ENCODE measurements around the gene PNPLA6.

The PNPLA6 gene

DNA sequence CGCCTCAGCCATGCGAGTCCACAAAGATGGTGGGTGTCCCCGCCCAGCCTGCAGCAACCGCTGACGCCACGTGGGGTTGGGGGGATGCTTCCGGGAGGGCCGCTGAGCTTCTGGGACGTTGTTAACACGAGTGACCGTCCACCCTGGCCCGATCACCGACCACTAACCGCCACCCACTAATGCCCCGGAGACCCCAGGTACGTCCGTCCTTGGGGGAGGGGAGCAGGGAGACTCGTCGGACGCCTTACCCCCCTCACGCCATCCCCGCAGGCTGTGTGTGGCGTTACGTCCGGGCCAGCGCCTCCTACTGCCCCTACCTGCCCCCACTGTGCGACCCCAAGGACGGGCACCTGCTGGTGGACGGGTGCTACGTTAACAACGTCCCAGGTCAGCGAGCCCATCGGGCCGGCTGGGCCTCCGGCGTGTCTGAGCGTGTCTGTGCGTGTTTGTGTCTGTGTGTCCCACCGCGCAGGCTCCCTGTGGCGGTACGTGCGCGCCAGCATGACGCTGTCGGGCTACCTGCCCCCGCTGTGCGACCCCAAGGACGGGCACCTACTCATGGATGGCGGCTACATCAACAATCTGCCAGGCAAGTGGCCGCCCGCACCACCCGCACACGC lies 21.3 kb downstream of the PNPLA6 start:
- TF ChIP-seq, protein P1, sequence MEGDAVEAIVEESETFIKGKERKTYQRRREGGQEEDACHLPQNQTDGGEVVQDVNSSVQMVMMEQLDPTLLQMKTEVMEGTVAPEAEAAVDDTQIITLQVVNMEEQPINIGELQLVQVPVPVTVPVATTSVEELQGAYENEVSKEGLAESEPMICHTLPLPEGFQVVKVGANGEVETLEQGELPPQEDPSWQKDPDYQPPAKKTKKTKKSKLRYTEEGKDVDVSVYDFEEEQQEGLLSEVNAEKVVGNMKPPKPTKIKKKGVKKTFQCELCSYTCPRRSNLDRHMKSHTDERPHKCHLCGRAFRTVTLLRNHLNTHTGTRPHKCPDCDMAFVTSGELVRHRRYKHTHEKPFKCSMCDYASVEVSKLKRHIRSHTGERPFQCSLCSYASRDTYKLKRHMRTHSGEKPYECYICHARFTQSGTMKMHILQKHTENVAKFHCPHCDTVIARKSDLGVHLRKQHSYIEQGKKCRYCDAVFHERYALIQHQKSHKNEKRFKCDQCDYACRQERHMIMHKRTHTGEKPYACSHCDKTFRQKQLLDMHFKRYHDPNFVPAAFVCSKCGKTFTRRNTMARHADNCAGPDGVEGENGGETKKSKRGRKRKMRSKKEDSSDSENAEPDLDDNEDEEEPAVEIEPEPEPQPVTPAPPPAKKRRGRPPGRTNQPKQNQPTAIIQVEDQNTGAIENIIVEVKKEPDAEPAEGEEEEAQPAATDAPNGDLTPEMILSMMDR (IDR thresholded peaks at IDR 0.05), result no peak

DNA sequence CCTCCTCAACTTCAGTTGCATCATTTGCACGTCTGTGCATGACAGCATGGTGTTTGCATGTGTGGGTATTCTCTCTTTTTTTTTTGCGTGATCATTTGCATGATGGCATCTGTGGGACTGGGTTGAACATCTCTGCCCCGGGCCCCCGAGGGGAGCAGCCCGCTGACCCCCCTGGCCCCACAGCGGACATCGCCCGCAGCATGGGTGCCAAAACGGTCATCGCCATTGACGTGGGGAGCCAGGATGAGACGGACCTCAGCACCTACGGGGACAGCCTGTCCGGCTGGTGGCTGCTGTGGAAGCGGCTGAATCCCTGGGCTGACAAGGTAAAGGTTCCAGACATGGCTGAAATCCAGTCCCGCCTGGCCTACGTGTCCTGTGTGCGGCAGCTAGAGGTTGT lies 23.1 kb downstream of the PNPLA6 start:
- TF ChIP-seq, protein P1 (IDR thresholded peaks at IDR 0.05), result no peak

DNA sequence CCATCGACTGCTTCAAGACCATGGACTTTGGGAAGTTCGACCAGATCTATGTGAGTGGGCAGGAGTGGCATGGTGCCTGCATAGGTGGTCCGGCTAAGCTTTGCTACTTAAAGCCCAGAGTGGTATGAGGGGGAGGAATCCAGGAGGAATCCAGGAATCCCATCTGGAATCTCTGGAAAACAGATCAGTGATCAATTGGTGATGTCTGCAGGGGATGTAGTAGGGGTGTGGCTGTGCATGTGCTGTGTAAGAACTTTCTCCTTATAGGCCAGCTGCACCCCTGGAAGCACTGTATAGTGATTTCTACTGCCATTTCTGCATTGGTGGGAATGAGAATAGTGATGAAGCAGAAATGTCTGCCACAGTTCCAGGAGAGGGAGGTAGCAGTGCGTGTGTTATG lies 23.6 kb downstream of the PNPLA6 start:
- TF ChIP-seq, protein P1 (IDR thresholded peaks at IDR 0.05), result no peak

DNA sequence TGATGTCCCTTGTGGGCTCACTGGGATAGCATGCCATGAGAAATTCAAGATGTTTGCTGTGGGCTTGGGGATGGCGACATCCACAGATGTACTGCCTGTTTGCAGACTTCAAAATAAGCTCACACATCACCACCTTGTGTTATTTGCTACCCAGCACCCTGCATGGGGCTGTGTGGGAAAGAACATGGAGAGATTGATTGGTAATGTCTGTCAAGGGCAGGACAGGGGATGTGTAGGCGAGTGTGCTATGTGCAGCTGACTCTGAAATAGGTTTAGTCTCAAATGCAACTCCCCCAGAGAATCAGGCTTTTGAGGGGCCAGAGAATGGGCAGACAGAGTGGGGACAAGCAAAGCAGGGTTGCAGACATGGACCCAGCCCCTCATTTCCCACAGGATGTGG lies 24.7 kb downstream of the PNPLA6 start:
- TF ChIP-seq, protein P1 (IDR thresholded peaks at IDR 0.05), result no peak

DNA sequence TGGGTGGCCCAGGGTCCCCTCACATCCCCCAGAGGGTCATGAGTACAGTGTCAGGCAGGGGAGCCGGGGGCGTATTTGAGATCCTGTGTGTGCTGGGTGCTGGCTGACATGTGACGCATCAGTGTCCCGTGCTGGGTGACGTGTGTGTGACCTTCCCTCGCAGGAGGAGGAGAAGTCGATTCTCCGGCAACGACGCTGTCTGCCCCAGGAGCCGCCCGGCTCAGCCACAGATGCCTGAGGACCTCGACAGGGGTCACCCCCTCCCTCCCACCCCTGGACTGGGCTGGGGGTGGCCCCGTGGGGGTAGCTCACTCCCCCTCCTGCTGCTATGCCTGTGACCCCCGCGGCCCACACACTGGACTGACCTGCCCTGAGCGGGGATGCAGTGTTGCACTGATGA lies 25.8 kb downstream of the PNPLA6 start:
- TF ChIP-seq, protein P1 (IDR thresholded peaks at IDR 0.05), result no peak

DNA sequence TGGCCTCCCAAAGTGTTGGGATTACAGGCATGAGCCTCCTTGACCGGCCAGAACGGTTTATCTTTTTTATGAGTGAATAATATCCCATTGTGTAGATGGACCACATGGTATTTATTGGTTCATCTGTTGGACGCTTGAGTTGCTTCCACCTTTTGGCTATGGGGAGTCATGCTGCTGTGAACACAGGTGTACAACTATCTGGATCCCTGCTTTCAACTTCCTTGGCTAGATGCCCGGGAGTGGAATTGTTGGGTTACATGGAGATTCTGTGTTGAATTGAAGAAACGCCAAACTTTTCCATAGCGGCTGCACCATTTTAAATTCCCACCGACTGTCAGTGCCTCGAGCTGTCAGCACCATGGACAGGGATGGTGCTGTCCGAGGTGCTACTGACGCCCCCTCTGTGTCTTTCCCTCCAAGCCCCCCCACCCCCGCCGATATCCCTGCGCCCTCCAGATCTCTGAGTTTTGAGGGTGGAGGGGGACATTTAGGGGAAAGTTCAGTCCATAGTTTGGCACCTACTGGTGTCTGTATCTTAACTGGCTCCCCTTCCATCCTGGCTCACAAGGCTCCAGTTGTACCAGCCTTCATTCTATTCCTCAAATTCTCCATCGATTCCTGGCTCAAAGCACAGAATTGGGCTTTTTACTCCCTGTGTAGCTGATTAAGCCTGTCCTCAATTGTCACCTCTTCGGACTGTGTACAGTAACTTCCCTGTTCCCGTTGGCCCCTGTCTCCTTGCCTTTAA lies 27.3 kb downstream of the PNPLA6 start:
- TF ChIP-seq, protein P1 (IDR thresholded peaks at IDR 0.05), result no peak

DNA sequence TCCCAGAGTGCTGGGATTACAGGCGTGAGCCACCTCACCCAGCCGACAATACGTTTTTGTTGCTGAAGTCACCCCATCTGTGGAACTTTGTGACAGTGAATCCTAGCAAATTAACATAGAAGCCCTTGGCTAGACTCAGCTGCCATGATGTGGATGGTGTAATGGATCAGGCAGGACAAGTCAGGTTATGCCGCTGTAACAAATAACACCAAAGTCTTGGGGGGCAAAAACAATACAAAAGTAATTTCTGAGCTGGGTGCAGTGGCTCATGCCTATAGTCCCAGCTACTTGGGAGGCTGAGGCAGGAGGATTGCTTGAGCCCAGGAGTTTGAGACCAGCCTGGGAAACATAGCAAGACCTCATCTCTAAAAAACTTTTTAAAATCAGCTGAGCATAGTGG lies 29.3 kb downstream of the PNPLA6 start:
- TF ChIP-seq, protein P1 (IDR thresholded peaks at IDR 0.05), result no peak

Measured in LNCAP (cell line).